EL (cell line): Measurements from ENCODE around the gene TMEM63B.

Source experiments
- DNase-seq: peaks from one replicate; pipeline ENCODE4 v3.0.0-alpha.2; 2016

The TMEM63B gene

DNA sequence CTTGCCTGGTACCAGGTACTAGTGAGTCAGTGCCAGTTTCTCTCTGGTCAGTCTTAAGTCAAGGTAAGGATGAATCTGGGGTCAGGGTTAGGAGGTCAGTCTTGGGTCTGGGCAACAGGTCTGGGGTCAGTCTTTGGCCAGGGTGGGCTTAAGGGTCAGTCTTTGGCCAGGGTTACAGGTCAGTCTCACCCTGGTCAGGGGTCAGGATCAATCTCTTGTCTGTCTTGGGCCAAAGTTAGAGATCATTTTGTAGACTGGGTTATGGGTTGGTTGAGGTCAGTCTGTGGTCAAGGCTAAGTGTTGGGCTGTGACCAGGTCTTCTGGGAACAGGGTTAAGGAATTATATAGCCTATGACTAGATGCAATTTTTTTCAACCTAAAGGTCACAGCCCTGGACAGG is 18.5 kb downstream of the TMEM63B start:
- DNase-seq: no peak

- DNase-seq: no peak
Measured at GRCh38 chr6:44146685-44147084, 19.3 kb downstream of the TMEM63B start.

DNA sequence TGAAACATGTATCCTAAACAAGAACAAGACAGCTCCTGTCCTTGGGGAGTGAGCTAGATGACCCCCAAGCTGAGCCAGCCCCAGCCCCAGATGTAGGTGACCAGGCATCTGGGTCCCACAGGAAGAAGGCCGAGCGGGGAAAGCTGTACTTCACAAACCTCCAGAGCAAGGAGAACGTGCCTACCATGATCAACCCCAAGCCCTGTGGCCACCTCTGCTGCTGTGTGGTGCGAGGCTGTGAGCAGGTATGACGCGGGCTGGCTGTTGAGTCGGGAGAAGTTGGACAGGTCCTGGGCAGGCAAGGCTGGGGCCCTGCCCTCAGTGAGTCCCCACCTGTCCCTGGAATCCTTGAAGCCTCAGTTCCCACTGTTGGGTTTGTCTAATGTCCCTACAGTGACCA is 19.9 kb downstream of the TMEM63B start:
- no peak for DNase-seq

- DNase-seq: no peak
Measured at GRCh38 chr6:44148306-44148705, 21.0 kb downstream of the TMEM63B start.

GRCh38 chr6:44149369-44150012 is 22.1 kb downstream of the TMEM63B start:
- no peak for DNase-seq

- no peak for DNase-seq
Measured at GRCh38 chr6:44150317-44150917, 23.1 kb downstream of the TMEM63B start.

GRCh38 chr6:44151348-44152108 is 24.2 kb downstream of the TMEM63B start:
- peak; percentile 69 for DNase-seq

- no peak for DNase-seq
Measured at GRCh38 chr6:44152109-44152461, 24.7 kb downstream of the TMEM63B start.

DNA sequence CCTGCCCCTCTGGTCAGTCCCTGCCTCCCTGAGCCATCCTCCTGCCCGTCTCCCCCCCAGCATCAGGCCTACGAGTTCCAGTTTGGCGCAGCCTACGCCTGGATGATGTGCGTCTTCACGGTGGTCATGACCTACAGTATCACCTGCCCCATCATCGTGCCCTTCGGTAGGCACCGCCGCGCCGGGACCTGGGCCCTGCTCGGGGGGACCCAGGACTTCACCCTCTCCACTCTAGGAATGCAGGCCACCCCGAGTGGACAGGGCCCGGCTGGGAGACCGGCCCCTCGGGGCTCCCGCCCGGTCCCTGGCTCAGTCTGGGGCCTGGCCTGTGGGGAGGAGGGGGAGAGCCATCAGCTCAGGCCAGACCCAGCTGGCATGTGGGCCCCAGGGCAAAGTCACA is 25.2 kb downstream of the TMEM63B start:
- no peak for DNase-seq

DNA sequence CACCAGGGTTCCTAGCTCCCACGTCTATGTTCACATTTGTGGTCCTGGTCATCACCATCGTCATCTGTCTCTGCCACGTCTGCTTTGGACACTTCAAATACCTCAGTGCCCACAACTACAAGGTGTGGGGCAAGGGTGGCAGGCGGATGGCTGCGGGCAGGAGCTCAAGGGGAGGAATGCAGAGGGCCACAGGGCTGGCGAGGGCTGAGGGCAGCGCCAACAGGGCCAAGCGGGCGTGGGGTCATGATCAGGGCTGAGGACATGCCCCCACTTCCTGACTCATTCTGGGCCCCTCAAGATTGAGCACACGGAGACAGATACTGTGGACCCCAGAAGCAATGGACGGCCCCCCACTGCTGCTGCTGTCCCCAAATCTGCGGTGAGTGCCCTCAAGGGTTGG is 26.7 kb downstream of the TMEM63B start:
- DNase-seq: no peak

- DNase-seq: no peak
Measured at GRCh38 chr6:44156494-44157151, 29.3 kb downstream of the TMEM63B start.

GRCh38 chr6:44157152-44157521 is 29.8 kb downstream of the TMEM63B start:
- no peak for DNase-seq

GRCh38 chr6:44158770-44159228 is 31.4 kb downstream of the TMEM63B start, which contains the start of gene CAPN11:
CAPN11 (plus strand) TSS chr6:44158820; CDS start chr6:44158849, 29 bp downstream.
- no peak for DNase-seq

DNA sequence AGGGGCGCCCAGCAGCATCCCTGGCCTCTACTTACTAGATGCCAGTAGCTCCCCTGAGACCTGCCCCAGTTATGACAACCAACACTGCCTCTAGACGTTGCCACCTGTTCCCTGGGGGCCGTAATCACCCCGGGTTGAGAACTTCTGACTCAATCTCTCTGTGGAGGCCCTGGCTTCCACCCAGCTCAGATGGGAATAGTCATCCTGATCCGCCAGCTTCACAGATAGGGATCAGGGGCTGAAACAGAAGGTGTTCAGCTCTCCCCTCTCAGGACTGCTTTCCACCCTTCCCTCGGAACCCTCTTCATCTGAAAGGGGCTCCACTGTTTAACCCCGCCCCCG is 34.6 kb downstream of the TMEM63B start:
- DNase-seq: peak; percentile 71

GRCh38 chr6:44162876-44163625 is 35.7 kb downstream of the TMEM63B start:
- DNase-seq: no peak

DNA sequence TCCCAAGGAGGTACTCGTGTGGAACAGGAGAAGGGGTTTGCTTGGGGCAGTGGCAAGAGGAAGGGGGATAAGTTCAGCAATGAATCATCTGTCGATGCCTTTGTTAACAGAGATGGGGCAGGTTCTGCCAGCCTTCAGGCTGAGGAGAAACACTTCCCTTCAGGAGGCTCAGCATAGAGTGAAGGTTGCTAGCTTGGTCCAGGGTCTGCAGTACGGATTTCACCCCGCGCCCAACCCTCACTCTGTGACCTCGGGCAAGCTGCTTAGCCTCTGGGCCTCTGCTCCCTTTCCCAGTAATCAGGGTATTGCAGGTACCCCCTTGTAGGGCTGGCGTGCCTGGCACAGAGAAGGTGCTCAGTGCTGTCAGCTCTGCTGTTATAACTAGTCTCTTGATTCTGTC is 38.8 kb downstream of the TMEM63B start:
- DNase-seq: no peak

DNA sequence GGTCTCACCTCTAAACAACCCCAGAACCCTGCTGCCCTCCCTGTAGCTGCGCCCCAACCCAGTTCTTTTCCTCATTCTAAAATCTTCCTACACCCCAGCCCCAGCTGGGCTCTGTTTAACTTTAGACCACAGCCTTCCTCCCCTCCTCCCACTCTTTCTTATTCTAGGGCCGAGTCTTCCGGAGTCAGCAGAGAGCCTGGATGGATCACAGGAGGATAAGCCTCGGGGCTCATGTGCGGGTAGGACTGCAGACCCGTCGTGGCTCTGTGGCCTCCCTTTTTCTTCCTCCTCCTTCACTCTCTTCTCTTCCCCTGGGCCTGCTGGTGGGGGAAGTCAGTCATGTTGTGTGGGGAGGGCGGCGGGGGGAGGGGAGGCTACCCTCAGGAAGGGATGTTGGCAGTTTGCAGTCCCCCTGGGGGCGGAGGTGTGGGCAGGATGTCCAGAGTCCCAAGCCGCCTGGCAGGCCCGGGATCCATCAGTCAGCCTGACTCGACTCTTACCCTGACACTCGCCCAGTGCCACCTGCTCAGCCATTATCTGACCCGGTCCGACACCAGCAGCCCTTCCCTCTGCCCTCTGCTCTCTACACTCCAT is 39.3 kb downstream of the TMEM63B start:
- DNase-seq: peak; percentile 20

GRCh38 chr6:44167567-44167966 is 40.2 kb downstream of the TMEM63B start:
- DNase-seq: no peak

GRCh38 chr6:44169154-44169553 is 41.8 kb downstream of the TMEM63B start:
- no peak for DNase-seq

DNA sequence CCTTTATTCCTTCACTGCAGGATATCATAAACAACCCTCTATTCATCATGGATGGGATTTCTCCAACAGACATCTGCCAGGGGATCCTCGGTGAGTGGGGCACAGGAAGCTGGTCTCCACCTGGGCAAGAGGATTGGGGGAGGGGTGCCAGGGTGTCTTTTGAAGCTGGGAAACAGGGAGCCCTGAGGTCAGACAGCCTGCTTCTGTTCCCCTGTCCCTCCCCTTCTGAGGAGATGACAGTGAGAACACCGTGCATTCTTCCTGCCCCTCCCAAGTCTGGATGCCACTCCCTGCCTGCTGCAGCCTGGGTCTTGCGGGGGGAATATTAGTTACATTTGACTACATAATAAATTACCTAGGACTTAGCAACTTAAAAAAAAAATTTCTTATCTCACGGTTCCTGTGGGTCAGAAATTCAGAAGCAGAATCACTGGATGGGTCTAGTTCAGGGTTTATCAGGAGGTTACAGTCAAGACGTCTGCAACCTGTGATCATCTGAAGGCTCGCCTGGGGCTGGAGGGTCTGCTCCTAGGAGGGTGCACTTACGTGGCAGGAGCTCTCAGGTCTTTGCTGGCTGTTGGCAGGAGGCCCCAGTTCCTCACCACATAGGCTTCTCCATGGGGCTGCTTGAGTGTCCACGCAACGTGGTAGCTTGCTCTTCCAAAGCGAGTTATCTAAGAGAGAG is 42.7 kb downstream of the TMEM63B start:
- no peak for DNase-seq

DNA sequence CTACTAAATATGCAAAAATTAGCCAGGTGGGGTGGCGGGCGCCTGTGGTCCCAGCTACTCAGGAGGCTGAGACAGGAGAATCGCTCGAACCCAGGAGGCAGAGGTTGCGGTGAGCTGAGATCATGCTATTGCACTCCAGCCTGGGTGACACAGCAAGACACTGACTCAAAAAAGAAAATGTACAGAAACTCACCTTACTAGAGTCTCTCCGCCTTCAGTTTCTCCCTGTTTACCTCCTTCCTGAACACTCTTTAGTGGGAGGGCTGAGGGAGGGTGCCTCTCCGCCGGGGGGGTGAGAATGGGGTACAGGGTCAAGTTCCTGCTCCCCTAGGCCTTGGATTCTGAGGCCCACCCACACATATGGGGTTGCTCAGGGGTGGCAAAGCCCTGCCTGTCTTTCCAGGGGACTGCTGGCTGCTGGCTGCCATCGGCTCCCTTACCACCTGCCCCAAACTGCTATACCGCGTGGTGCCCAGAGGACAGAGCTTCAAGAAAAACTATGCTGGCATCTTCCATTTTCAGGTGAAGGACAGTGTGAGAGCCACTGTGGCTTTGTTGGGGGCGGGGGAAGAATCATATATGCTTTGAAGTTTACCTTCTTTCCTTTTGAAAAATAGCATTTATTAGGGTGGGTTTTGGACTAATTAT is 44.7 kb downstream of the TMEM63B start:
- no peak for DNase-seq
